Right lobe of liver (tissue), 4 donors: ENCODE data around the gene MKNK1.

Experiments used
- POLR2A ChIP-seq: fragments of 450-650 bp; IDR thresholded peaks from one replicate; pipeline ENCODE4 v1.6.1; 2017; ENCODE audit warnings: antibody characterized with exemption, mild to moderate bottlenecking
- TF ChIP-seq, protein P1 (sequence below), 4 donors: fragments of 200-600 bp in 3 of 4; fragments of 450-650 bp in 1 of 4; IDR thresholded peaks; one replicate each; pipeline versions ENCODE4 v1.5.1 to v1.8.0; 2016 to 2022; ENCODE audit warnings: antibody characterized with exemption in 4 of 4, mild to moderate bottlenecking in 2 of 4
- donor health status: DM: no; HTN: no; CAD: no.
- donor health status: DM: no; HTN: no; CAD: no.
- donor health status: DM: no; HTN: yes; CAD: no.

DNA sequence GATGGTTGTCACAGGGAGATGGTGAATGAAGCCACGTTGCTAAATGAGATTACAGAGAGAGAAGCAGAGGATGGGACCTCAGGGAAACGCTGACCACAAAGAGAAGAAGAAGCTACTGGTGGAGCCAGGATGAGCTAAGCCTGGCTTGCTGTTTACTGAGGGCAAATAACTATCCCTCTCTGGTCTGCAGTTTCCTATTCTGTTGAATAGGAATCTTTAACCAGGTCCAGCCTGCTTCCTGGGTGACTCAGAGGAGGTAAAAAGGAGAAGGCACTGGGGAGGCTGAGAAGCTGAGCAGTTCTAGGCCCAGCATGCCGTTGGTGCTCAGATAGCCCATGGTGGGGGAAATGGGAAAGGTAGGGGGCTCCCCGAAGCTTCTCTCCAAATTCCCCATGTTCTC lies 84.9 kb downstream of the MKNK1 start:
- TF ChIP-seq, protein P1, sequence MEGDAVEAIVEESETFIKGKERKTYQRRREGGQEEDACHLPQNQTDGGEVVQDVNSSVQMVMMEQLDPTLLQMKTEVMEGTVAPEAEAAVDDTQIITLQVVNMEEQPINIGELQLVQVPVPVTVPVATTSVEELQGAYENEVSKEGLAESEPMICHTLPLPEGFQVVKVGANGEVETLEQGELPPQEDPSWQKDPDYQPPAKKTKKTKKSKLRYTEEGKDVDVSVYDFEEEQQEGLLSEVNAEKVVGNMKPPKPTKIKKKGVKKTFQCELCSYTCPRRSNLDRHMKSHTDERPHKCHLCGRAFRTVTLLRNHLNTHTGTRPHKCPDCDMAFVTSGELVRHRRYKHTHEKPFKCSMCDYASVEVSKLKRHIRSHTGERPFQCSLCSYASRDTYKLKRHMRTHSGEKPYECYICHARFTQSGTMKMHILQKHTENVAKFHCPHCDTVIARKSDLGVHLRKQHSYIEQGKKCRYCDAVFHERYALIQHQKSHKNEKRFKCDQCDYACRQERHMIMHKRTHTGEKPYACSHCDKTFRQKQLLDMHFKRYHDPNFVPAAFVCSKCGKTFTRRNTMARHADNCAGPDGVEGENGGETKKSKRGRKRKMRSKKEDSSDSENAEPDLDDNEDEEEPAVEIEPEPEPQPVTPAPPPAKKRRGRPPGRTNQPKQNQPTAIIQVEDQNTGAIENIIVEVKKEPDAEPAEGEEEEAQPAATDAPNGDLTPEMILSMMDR (IDR thresholded peaks at IDR 0.05), result no peak
- no peak for TF ChIP-seq POLR2A
